HEK293 (cell line): ENCODE results near the gene CDKAL1.

Source experiments
- ATF2 ChIP-seq: fragments of 450-650 bp; formaldehyde crosslinking; IDR thresholded peaks from 2 replicates; pipeline ENCODE4 v1.5.1; 2016; ENCODE audit warnings: missing biosample characterization, missing genetic modification characterization, low read depth
- KLF1 ChIP-seq: fragments of 450-650 bp; formaldehyde crosslinking; IDR thresholded peaks from 2 replicates; pipeline ENCODE4 v1.5.1; 2016; ENCODE audit warnings: missing biosample characterization, missing genetic modification characterization
- ZNF112 ChIP-seq: fragments of 450-650 bp; formaldehyde crosslinking; IDR thresholded peaks from 2 replicates; pipeline ENCODE4 v1.5.0; 2017; ENCODE audit warnings: missing biosample characterization, missing genetic modification characterization
- ZNF140 ChIP-seq: fragments of 450-650 bp; formaldehyde crosslinking; IDR thresholded peaks from 2 replicates; pipeline ENCODE4 v1.5.1; 2016; ENCODE audit warnings: missing biosample characterization, missing genetic modification characterization
- TF ChIP-seq, protein P1 (sequence below): fragments of 450-650 bp; formaldehyde crosslinking; IDR thresholded peaks from 2 replicates; pipeline ENCODE4 v1.5.1; 2016; ENCODE audit warnings: missing biosample characterization, missing genetic modification characterization
- TF ChIP-seq, protein P2 (sequence below): fragments of 450-650 bp; formaldehyde crosslinking; IDR thresholded peaks from 2 replicates; pipeline ENCODE4 v1.5.1; 2016; ENCODE audit warnings: missing biosample characterization, missing genetic modification characterization

- no peak for TF ChIP-seq ATF2 (tag by site-specific recombination)
- TF ChIP-seq, protein P1, sequence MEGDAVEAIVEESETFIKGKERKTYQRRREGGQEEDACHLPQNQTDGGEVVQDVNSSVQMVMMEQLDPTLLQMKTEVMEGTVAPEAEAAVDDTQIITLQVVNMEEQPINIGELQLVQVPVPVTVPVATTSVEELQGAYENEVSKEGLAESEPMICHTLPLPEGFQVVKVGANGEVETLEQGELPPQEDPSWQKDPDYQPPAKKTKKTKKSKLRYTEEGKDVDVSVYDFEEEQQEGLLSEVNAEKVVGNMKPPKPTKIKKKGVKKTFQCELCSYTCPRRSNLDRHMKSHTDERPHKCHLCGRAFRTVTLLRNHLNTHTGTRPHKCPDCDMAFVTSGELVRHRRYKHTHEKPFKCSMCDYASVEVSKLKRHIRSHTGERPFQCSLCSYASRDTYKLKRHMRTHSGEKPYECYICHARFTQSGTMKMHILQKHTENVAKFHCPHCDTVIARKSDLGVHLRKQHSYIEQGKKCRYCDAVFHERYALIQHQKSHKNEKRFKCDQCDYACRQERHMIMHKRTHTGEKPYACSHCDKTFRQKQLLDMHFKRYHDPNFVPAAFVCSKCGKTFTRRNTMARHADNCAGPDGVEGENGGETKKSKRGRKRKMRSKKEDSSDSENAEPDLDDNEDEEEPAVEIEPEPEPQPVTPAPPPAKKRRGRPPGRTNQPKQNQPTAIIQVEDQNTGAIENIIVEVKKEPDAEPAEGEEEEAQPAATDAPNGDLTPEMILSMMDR, result no peak
- no peak for TF ChIP-seq ZNF112 (tag by site-specific recombination)
- TF ChIP-seq ZNF140 (tag by site-specific recombination), result no peak
- TF ChIP-seq, protein P2, sequence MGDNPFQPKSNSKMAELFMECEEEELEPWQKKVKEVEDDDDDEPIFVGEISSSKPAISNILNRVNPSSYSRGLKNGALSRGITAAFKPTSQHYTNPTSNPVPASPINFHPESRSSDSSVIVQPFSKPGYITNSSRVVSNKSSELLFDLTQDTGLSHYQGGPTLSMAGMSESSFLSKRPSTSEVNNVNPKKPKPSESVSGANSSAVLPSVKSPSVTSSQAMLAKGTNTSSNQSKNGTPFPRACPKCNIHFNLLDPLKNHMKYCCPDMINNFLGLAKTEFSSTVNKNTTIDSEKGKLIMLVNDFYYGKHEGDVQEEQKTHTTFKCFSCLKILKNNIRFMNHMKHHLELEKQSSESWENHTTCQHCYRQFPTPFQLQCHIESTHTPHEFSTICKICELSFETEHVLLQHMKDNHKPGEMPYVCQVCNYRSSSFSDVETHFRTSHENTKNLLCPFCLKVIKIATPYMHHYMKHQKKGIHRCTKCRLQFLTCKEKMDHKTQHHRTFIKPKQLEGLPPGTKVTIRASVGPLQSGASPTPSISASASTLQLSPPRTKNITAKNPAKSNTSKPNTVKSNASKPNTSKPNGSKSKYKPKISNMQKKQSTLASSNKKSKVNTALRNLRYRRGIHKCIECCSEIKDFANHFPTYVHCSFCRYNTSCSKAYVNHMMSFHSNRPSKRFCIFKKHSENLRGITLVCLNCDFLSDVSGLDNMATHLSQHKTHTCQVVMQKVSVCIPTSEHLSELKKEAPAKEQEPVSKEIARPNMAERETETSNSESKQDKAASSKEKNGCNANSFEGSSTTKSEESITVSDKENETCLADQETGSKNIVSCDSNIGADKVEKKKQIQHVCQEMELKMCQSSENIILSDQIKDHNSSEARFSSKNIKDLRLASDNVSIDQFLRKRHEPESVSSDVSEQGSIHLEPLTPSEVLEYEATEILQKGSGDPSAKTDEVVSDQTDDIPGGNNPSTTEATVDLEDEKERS, result no peak
- TF ChIP-seq KLF1 (tag by site-specific recombination), result no peak
Observed at GRCh38 chr6:20846602-20847028, 312.4 kb downstream of the CDKAL1 start.
